H1 (cell line): ENCODE data around the gene OSM. TPM values are rescaled to one million over a fixed set of nuclear protein-coding genes. Genes with fewer than 3 reads are reported as not detected.

Experiments
- CTCF ChIA-PET: fragments of 300-600 bp; sonication (Branson Sonifier 250); formaldehyde crosslinking; loops from one replicate; lab custom pipeline; 2021; ENCODE audit not compliant: partially characterized antibody; lab: Charles Lee
- POLR2A ChIA-PET: fragments of 300-600 bp; sonication (Branson Sonifier 250); formaldehyde crosslinking; loops from one replicate; lab custom pipeline; 2021; ENCODE audit warnings: inconsistent platforms; ENCODE audit not compliant: partially characterized antibody; lab: Charles Lee
- DNase-seq, 2 experiments: peaks; one replicate each; pipeline versions ENCODE4 v3.0.0 to v3.0.0-alpha.2; 2010 to 2022; ENCODE audit warnings: low spot score in 2 of 2, low read depth in 1 of 2, mixed read lengths in 1 of 2
- FAIRE-seq: peaks from 2 replicates; lab custom pipeline; 2011; peaks lifted over from hg19 to GRCh38; lab: Jason Lieb, UNC
- H2AFZ ChIP-seq: 2 replicates; pipeline ENCODE4 v1.8.1; 2012; ENCODE audit warnings: low read length, inconsistent platforms
- H2AK5ac ChIP-seq: 2 replicates; pipeline ENCODE4 v1.6.1; 2013; ENCODE audit warnings: low read depth, low read length
- H2BK120ac ChIP-seq: replicated peaks from 2 replicates; pipeline ENCODE3; 2013; ENCODE audit warnings: low read depth, low read length, inconsistent platforms
- H2BK12ac ChIP-seq: 2 replicates; pipeline ENCODE4 v1.6.1; 2013; ENCODE audit warnings: low read depth, low read length
- H2BK15ac ChIP-seq: 2 replicates; pipeline ENCODE4 v1.6.1; 2013; ENCODE audit warnings: low read length
- H2BK20ac ChIP-seq: 2 replicates; pipeline ENCODE4 v1.6.1; 2013; ENCODE audit warnings: low read length
- H2BK5ac ChIP-seq: 2 replicates; pipeline ENCODE4 v1.6.1; 2013; ENCODE audit warnings: low read depth, low read length
- H3K14ac ChIP-seq: 2 replicates; pipeline ENCODE4 v1.6.1; 2013; ENCODE audit warnings: inconsistent platforms; ENCODE audit not compliant: insufficient read length
- H3K18ac ChIP-seq: 2 replicates; pipeline ENCODE4 v1.6.1; 2013; ENCODE audit warnings: low read length; ENCODE audit errors: extremely low read depth
- H3K23ac ChIP-seq: 2 replicates; pipeline ENCODE4 v1.6.1; 2013; ENCODE audit warnings: inconsistent platforms; ENCODE audit not compliant: insufficient read length
- H3K23me2 ChIP-seq: 2 replicates; pipeline ENCODE4 v1.6.1; 2013; ENCODE audit warnings: low read depth, low read length
- H3K27ac ChIP-seq: 2 replicates; pipeline ENCODE4 v1.6.1; 2011; ENCODE audit warnings: low read depth, low read length, inconsistent platforms
- H3K27me3 ChIP-seq, 4 experiments: replicated peaks in 1 of 4; 1 replicate in 1 of 4; 2 replicates in 3 of 4; pipeline versions ENCODE4 v1.6.1 to v1.8.1; 2011 to 2013; ENCODE audit warnings: low read length in 3 of 4, mild to moderate bottlenecking in 3 of 4, inconsistent platforms in 2 of 4, mixed read lengths in 2 of 4, moderate library complexity in 1 of 4; ENCODE audit not compliant: control insufficient read depth in 3 of 4, insufficient read depth in 3 of 4; ENCODE audit errors: extremely low read depth in 1 of 4
- H3K36me3 ChIP-seq, 4 experiments: 2 replicates each; pipeline versions ENCODE4 v1.6.1 to v1.8.1; 2011 to 2013; ENCODE audit warnings: mild to moderate bottlenecking in 4 of 4, low read length in 3 of 4, moderate library complexity in 2 of 4, control low read depth in 1 of 4, inconsistent platforms in 1 of 4; ENCODE audit not compliant: insufficient read depth in 4 of 4, control insufficient read depth in 2 of 4
- H3K4ac ChIP-seq: replicated peaks from 2 replicates; pipeline ENCODE3; 2013; ENCODE audit warnings: low read length, low read depth, mixed read lengths, inconsistent platforms; ENCODE audit not compliant: insufficient read length
- H3K4me1 ChIP-seq, 4 experiments: replicated peaks in 1 of 4; 1 replicate in 1 of 4; 2 replicates in 3 of 4; pipeline versions ENCODE4 v1.6.1 to v1.8.1; 2011 to 2013; ENCODE audit warnings: low read length in 3 of 4, inconsistent platforms in 2 of 4, mixed read lengths in 1 of 4; ENCODE audit not compliant: insufficient read depth in 4 of 4, control insufficient read depth in 3 of 4
- H3K4me2 ChIP-seq, 2 experiments: 2 replicates each; pipeline versions ENCODE4 v1.6.1 to v1.8.1; 2011 to 2013; ENCODE audit warnings: low read depth in 2 of 2, low read length in 2 of 2, control low read depth in 1 of 2, inconsistent platforms in 1 of 2, mild to moderate bottlenecking in 1 of 2; ENCODE audit not compliant: insufficient read depth in 1 of 2
- H3K4me3 ChIP-seq, 4 experiments: fragments of 200-600, 300-600 bp in 1 of 4; sonication (generic), shearing (Covaris generic), sonication (Bioruptor Twin) in 1 of 4; 2 replicates each; pipeline versions ENCODE4 v1.5.1 to v1.8.1; 2011 to 2016; ENCODE audit warnings: low read length in 4 of 4, low read depth in 3 of 4, control low read depth in 2 of 4, inconsistent platforms in 2 of 4, mild to moderate bottlenecking in 2 of 4, mixed read lengths in 1 of 4, moderate library complexity in 1 of 4; ENCODE audit not compliant: insufficient read depth in 2 of 4; ENCODE audit errors: extremely low read depth in 1 of 4
- H3K56ac ChIP-seq: replicated peaks from 2 replicates; pipeline ENCODE3; 2013; ENCODE audit warnings: low read depth, mild to moderate bottlenecking, mixed read lengths, low read length, inconsistent platforms; ENCODE audit not compliant: insufficient read length
- H3K79me1 ChIP-seq: 2 replicates; pipeline ENCODE4 v1.6.1; 2013; ENCODE audit warnings: low read depth, low read length, control low read depth
- H3K79me2 ChIP-seq, 2 experiments: 2 replicates each; pipeline versions ENCODE4 v1.6.1 to v1.8.1; 2012 to 2013; ENCODE audit warnings: low read length in 2 of 2, mild to moderate bottlenecking in 2 of 2, inconsistent platforms in 1 of 2; ENCODE audit not compliant: insufficient read depth in 2 of 2, control insufficient read depth in 1 of 2
- H3K9ac ChIP-seq, 4 experiments: replicated peaks in 1 of 4; 1 replicate in 1 of 4; 2 replicates in 3 of 4; pipeline versions ENCODE4 v1.6.1 to v1.8.1; 2011 to 2013; ENCODE audit warnings: low read depth in 3 of 4, low read length in 3 of 4, control low read depth in 2 of 4, mild to moderate bottlenecking in 2 of 4, moderate library complexity in 2 of 4, inconsistent platforms in 1 of 4; ENCODE audit errors: extremely low read depth in 1 of 4
- H3K9me3 ChIP-seq, 2 experiments: 2 replicates each; pipeline versions ENCODE4 v1.6.1 to v1.8.1; 2012 to 2013; ENCODE audit warnings: mild to moderate bottlenecking in 2 of 2, moderate library complexity in 2 of 2, control low read depth in 1 of 2, inconsistent platforms in 1 of 2, low read depth in 1 of 2, low read length in 1 of 2, mixed read lengths in 1 of 2; ENCODE audit not compliant: insufficient read depth in 2 of 2
- H4K20me1 ChIP-seq, 2 experiments: replicated peaks in 1 of 2; 2 replicates each; pipeline versions ENCODE3 to v1.8.1; 2011 to 2013; ENCODE audit warnings: inconsistent platforms in 2 of 2, low read length in 2 of 2, mild to moderate bottlenecking in 1 of 2; ENCODE audit not compliant: insufficient read depth in 2 of 2, control insufficient read depth in 1 of 2
- H4K5ac ChIP-seq: 2 replicates; pipeline ENCODE4 v1.6.1; 2013; ENCODE audit warnings: low read length, low read depth, mixed read lengths, inconsistent platforms; ENCODE audit not compliant: insufficient read length
- H4K8ac ChIP-seq: 2 replicates; pipeline ENCODE4 v1.8.0; 2013; ENCODE audit warnings: mild to moderate bottlenecking, moderate library complexity, low read length, inconsistent platforms; ENCODE audit not compliant: insufficient read depth; ENCODE audit errors: extremely low read depth
- H4K91ac ChIP-seq: replicated peaks from 2 replicates; pipeline ENCODE3; 2013; ENCODE audit warnings: low read length, mixed read lengths, inconsistent platforms; ENCODE audit not compliant: insufficient read length
- GTF2F1 ChIP-seq: IDR thresholded peaks from 2 replicates; pipeline ENCODE4 v1.6.1; 2012; ENCODE audit warnings: low read depth, low read length, improper control_type of control experiment, borderline replicate concordance
- HDAC2 ChIP-seq, 2 experiments: fragments of 300-600 bp in 1 of 2; sonication (generic) in 1 of 2; IDR thresholded peaks; 2 replicates each; pipeline ENCODE4 v1.6.1; 2011 to 2012; ENCODE audit warnings: low read depth in 2 of 2, low read length in 2 of 2, mild to moderate bottlenecking in 2 of 2, moderate library complexity in 2 of 2, borderline replicate concordance in 1 of 2, inconsistent platforms in 1 of 2
- JUND ChIP-seq: IDR thresholded peaks from 2 replicates; pipeline ENCODE4 v1.6.1; 2011; ENCODE audit warnings: mild to moderate bottlenecking, improper control_type of control experiment, low read length
- POLR2A ChIP-seq, 2 experiments: IDR thresholded peaks; 1 replicate in 1 of 2; 2 replicates in 1 of 2; pipeline ENCODE4 v1.6.1; 2011; ENCODE audit warnings: low read depth in 2 of 2, low read length in 2 of 2, mild to moderate bottlenecking in 2 of 2; ENCODE audit errors: control extremely low read depth in 1 of 2
- RFX5 ChIP-seq: IDR thresholded peaks from 2 replicates; pipeline ENCODE4 v1.6.1; 2011; ENCODE audit warnings: low read depth, low read length, improper control_type of control experiment, borderline replicate concordance
- SP4 ChIP-seq: IDR thresholded peaks from 2 replicates; pipeline ENCODE4 v1.6.1; 2012; ENCODE audit warnings: low read length, inconsistent platforms
- SUZ12 ChIP-seq: fragments of 200-600 bp; sonication (generic); IDR thresholded peaks from 2 replicates; pipeline ENCODE4 v1.6.1; 2012; ENCODE audit warnings: mild to moderate bottlenecking, inconsistent platforms, low read length, moderate library complexity, mixed read lengths
- ZNF274 ChIP-seq: IDR thresholded peaks from 2 replicates; pipeline ENCODE4 v1.7.0; 2012; ENCODE audit warnings: low read length, borderline replicate concordance; ENCODE audit errors: extremely low read depth
- WGBS, 2 experiments: shearing (Covaris generic) in 1 of 2; methylation state at CpG; one replicate each; pipeline versions ENCODE4 v1.1.6 to v1.1.7; 2013 to 2015; ENCODE audit warnings: low lambda C conversion rate in 2 of 2, mixed read lengths in 2 of 2, inconsistent platforms in 1 of 2, low coverage in 1 of 2, missing lambda C conversion rate in 1 of 2; ENCODE audit not compliant: insufficient replicate concordance in 2 of 2, insufficient coverage in 1 of 2, insufficient read length in 1 of 2; ENCODE audit errors: extremely low coverage in 1 of 2, missing lambda C conversion rate in 1 of 2; 5-methylcytosine and 5-hydroxymethylcytosine counted together
- polyA plus RNA-seq, 7 experiments: library from polyadenylated mRNA; depleted of rRNA in 3 of 7; stranded (reverse) in 5 of 7; unstranded in 2 of 7; fragments of >200 nt in 5 of 7; fragments of 200-250 nt in 2 of 7; gene quantifications; 1 replicate in 5 of 7; 2 replicates in 1 of 7; 4 replicates in 1 of 7; pipeline versions ENCODE4 v1.2.1 to v1.2.3, GENCODE V29; 2011 to 2013; ENCODE audit warnings: missing spikeins in 2 of 7, mixed read lengths in 2 of 7
- total RNA-seq: library from RNA; stranded (reverse); fragmentation: NEBNext Ultra II Directional; extraction: Animal tissue kit (Norgen Biotek cat#: 25700); gene quantifications from 2 replicates; pipeline ENCODE4 v1.2.1, GENCODE V29; 2021
- TF ChIP-seq, protein P1 (sequence below), 3 experiments: IDR thresholded peaks; 1 replicate in 2 of 3; 2 replicates in 1 of 3; pipeline versions ENCODE4 v1.5.1 to v1.6.1; 2011; ENCODE audit warnings: low read length in 3 of 3, mild to moderate bottlenecking in 3 of 3, inconsistent platforms in 2 of 3, low read depth in 1 of 3, moderate library complexity in 1 of 3; ENCODE audit not compliant: insufficient read depth in 1 of 3; ENCODE audit errors: control extremely low read depth in 1 of 3

The OSM gene
- total and polyA plus RNA-seq, 2 of the 8 experiments (the other 6 are each of a cell fraction or from before 2014, with no cell fraction given) = not detected

DNA sequence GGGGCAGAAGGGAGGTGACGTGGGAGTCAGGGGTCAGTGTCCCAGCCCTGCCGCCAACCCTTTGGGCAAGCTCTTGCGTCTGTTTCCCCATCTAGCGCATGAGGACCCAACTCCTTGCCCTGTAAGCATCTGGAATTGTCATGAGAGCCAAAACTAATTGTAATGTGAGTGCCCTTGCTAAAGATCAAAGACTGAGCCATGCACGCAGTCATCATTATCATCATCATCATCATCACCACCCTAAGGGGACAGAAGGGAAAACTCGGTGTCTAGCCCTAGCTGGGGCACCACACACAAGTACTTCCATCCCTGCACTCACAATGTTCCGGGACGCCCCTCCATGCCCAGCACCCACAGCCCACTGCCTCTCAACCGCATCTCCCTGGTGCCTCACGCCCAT is 22.6 kb downstream of the OSM start:
- ChIA-PET POLR2A (interaction anchor here (1.0 to 1.6 kb wide), 2 partner anchors 11 kb away, joined by 3 to 5 read pairs; no protein-coding TSS in a partner anchor), CTCF (interaction anchor here (0.6 to 3.1 kb wide), 3 partner anchors 11 to 125 kb away, joined by 3 to 10 read pairs (median 3); no protein-coding TSS in a partner anchor)
- Histone ChIP-seq H3K56ac (no peak overlapping the region), H3K79me1 (peaks cover 4% of the 10 kb centered on the region), H3K9me3 (no peaks in the 10 kb centered on the region), H2BK20ac (0 out of 2 replicates have a peak overlapping the region, but pooled peaks have one; percentile 13), H4K8ac (no peak overlapping the region), H2BK120ac (no peak overlapping the region), H3K4me1 (peaks cover 0 to 20% (median 12%) of the 10 kb centered on the region in 4 experiments; a peak in 6 of 7 replicates), H4K91ac (no peak overlapping the region), H3K4me2 (no peak overlapping the region; a peak in 1 of 4 replicates), H3K14ac (no peak overlapping the region), H3K36me3 (0 out of 8 replicates have a peak, but pooled peaks cover 0 to 5% (median 0%) of the 10 kb centered on the region in 4 experiments), H3K4ac (peak overlapping the region; percentile 28), H3K4me3 (no peak overlapping the region), H2BK5ac (0 out of 2 replicates have a peak overlapping the region, but pooled peaks have one; percentile 36), H4K20me1 (no peaks in the 10 kb centered on the region), H3K23ac (no peak overlapping the region), H2AFZ (no peak overlapping the region), H4K5ac (no peak overlapping the region), H3K23me2 (peaks cover 12% of the 10 kb centered on the region; the same call in 1 of the 2 replicates), H3K27me3 (no peaks in the 10 kb centered on the region; a peak in 2 of 7 replicates), H2BK15ac (no peak overlapping the region; the same call in 1 of the 2 replicates), H3K27ac (no peak overlapping the region), H3K9ac (no peak overlapping the region), H2BK12ac (no peak overlapping the region), H3K79me2 (no peaks in the 10 kb centered on the region), H3K18ac (no peak overlapping the region), H2AK5ac (no peak overlapping the region)
- DNase-seq (no peak), FAIRE-seq (no peak)
- 87% methylated on average over 10 of the region's 10 CpGs; no CpG with 5 or more reads in 1 of the 2 experiments for WGBS, 2 experiments
- TF ChIP-seq SP4 = no peak
- TF ChIP-seq JUND = no peak
- TF ChIP-seq SUZ12 = no peak
- TF ChIP-seq RFX5 = no peak
- TF ChIP-seq GTF2F1 = no peak
- no peak for TF ChIP-seq POLR2A (IDR thresholded peaks at IDR 0.05; ENCODE audit: control extremely low read depth in 1 of 2, low read depth in 2 of 2, low read length in 2 of 2)
- TF ChIP-seq HDAC2 (IDR thresholded peaks at IDR 0.05; ENCODE audit: borderline replicate concordance in 1 of 2, low read depth in 2 of 2, low read length in 2 of 2) = no peak
- TF ChIP-seq, protein P1, sequence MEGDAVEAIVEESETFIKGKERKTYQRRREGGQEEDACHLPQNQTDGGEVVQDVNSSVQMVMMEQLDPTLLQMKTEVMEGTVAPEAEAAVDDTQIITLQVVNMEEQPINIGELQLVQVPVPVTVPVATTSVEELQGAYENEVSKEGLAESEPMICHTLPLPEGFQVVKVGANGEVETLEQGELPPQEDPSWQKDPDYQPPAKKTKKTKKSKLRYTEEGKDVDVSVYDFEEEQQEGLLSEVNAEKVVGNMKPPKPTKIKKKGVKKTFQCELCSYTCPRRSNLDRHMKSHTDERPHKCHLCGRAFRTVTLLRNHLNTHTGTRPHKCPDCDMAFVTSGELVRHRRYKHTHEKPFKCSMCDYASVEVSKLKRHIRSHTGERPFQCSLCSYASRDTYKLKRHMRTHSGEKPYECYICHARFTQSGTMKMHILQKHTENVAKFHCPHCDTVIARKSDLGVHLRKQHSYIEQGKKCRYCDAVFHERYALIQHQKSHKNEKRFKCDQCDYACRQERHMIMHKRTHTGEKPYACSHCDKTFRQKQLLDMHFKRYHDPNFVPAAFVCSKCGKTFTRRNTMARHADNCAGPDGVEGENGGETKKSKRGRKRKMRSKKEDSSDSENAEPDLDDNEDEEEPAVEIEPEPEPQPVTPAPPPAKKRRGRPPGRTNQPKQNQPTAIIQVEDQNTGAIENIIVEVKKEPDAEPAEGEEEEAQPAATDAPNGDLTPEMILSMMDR (IDR thresholded peaks at IDR 0.05; ENCODE audit: control extremely low read depth in 1 of 3, insufficient read depth in 1 of 3, low read depth in 1 of 3, low read length in 3 of 3) = no peak
- TF ChIP-seq ZNF274 = no peak
